PFSK-1 (cell line): ENCODE measurements around the gene MAGEA6.

Experiments
- REST ChIP-seq, 2 experiments: IDR thresholded peaks; 2 replicates each; pipeline versions ENCODE4 v1.6.1 to v1.8.0; 2011 to 2012; ENCODE audit warnings: low read depth in 2 of 2, low read length in 2 of 2, control low read depth in 1 of 2, inconsistent platforms in 1 of 2, mild to moderate bottlenecking in 1 of 2, moderate library complexity in 1 of 2; ENCODE audit not compliant: insufficient read depth in 1 of 2
- SIN3A ChIP-seq: IDR thresholded peaks from 2 replicates; pipeline ENCODE4 v1.6.1; 2012; ENCODE audit warnings: mild to moderate bottlenecking, low read length, moderate library complexity, borderline replicate concordance; ENCODE audit not compliant: insufficient read depth
- TAF1 ChIP-seq: IDR thresholded peaks from 2 replicates; pipeline ENCODE4 v1.6.1; 2012; ENCODE audit warnings: low read length, control low read depth, borderline replicate concordance; ENCODE audit not compliant: insufficient read depth

- TF ChIP-seq TAF1 (no peak), REST (IDR thresholded peaks at IDR 0.05; ENCODE audit: insufficient read depth in 1 of 2, low read depth in 2 of 2, low read length in 2 of 2) (no peak), SIN3A (no peak)
These were observed 43.7 kb upstream of the MAGEA6 start for GRCh38 chrX:152813206-152813605.
